CD4-positive, alpha-beta T cell treated with Interleukin-17A for 4 hours (primary cell): ENCODE data around the gene UBE4B.
"Not testable (repeated sequence)": the region's sequence is repeated elsewhere in the genome, so short reads cannot be mapped to it uniquely, and the experiment has no call there.

Experiments
- DNase-seq: peaks from one replicate; pipeline ENCODE4 v3.0.0-alpha.2; 2020; ENCODE audit warnings: mixed read lengths

Gene UBE4B

DNA sequence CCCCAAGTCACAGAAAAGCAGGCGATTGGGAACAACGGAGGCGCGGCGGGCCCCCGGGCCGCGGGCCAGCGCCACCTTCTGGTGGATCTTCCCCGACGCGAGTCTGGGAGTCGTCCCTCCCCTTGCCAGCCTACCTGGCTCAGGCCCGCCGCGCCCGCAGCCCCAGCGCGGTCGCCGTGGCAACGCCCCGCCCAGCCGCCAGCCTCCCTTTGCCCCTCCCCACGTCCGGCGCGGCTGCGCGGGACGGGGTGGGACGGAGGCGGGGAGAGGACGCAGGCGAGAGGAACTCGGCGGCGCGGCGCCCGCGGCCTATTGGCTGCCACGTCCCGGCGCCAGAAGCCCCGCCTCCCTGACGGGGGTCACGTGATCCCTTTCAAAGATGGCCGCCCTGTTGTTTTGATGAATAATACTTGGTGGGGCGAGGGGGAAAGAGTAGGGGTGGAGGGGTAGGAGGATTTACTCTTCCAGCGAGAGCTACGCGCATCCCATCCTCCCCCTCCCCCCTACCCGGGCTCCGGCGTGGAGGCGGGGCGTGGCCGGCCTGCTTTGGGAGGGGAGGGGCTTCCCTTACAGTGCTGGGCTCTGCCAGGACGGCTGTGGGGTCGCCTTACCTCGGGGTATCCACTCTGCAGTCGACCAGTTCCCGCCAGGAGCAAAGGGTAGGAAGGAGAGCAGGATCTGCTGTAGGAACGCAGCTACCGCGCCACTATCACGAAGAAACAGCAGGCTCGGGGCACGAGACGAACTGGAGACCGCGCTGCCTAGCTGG, at the start of gene UBE4B:
Gene UBE4B (plus strand): TSS at position 369 of the 769 bp plus-strand sequence. CDS start 713 bp downstream, outside the sequence.
- peak; percentile 99 for DNase-seq

DNA sequence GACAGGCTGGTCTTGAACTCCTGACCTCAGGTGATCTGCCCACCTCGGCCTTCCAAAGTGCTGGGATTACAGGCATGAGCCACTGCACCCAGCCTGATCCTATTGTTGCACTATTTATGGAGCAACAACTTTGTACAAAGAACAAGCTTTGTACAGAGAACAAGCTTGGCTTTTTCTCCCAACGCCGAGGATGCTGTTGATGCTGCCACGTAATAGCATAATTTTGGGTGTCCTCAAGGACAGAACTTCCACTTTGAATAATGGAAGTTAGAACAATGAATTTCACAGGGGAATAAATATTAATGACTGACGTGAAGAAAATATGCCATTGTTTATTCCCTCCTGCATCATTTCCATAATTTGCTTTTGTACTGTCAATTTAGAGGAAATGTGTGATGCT, 48.5 kb upstream of the UBE4B start:
- no peak for DNase-seq

DNA sequence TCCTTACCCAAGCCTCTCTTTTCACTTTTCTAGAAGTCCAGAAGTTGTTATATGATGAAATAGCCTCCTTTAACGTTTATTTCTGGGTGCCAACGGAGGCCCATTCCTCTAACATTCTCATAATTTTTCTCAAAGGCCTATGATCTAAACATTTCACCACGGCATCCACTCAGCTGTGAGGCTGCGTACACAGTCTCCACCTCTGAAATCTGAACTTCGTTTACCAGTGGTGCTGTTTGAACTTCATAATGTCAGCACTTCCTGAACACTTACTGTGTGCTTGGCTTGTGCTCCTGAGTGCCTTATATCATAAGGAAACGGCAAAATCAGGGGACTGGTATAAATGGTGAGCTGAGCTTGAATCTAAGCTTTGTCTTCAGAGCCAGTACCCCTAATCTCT, 47.8 kb upstream of the UBE4B start:
- DNase-seq, result no peak

DNA sequence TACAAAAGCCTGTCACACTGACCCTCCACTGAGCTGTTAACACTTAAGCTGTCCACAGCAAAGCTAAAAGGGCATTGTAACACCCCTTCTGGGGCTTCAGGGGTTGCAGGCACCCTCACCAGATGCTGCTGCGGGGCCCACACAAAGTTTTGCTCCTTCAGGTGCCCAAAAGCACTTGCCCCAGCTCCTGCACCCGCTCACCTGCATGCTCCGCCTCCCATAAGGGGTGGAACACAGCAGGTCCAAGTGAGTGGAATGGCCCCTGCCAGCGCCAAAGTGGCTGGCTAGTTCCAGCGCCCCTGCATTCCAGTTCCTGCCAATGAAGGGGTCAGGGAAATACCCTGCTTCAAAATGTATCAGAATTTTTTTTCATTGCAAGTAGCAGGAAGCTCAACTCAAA, 43.0 kb upstream of the UBE4B start:
- DNase-seq, result no peak

DNA sequence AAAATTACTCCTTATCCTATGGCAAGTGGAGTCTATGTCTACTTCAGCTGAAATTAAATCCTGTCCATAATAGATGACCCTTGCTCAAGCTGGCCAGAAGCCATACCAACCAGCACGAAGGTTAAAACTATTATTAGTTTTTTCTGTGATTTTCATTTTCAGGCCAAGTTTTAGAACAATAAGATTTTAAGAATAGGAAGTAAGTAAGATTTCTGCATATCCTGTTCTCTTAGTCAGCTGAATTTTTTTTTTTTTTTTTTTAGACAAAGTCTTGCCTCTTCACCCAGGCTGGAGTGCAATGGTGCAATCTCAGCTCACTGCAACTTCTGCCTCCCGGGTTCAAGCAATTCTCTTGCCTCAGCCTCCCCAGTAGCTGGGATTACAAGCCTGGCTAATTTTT, 41.8 kb upstream of the UBE4B start:
- DNase-seq, result no peak

DNA sequence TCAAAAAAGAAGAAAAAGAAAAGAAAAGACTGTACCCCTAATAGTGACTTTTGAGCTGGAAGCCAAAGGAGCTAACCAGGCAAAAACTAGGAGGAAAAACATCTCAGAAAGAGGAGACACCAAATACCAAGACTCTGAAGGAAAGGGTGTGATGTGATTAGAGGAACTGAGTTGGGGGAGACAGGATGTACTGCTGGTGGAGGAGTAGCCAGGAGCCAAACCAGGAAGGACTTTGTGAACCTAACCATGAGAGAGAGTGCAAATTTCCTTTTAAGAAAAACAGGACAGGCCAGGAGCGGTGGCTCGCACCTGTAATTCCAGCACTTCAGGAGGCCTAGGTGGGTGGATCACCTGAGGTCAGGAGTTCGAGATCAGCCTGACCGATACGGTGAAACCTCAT, 39.8 kb upstream of the UBE4B start:
- no peak for DNase-seq

DNA sequence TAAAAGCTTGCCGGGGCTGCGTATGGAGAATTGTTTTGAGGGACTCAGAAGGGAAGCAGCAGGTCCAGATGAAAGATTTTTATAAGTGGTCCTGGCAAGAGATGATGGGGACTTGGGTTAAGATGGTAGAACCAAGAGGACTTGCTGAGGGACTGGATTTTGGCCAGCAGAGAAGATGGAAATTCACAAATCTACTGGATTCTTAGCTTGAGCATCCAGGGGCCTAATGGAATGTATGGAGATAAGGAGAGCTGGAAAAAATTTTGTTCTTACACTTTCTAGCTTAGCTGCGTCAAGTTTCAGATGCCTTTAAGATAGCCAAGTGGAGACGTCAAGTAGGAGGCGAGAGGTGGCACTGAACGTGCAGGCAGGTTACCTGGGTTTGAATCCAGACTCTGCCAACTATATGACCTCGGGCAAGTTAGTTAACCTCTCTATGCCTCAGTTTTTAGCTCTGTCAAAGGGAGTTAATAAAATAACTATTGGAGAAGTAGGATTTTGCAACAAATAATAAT, 39.1 kb upstream of the UBE4B start:
- no peak for DNase-seq

DNA sequence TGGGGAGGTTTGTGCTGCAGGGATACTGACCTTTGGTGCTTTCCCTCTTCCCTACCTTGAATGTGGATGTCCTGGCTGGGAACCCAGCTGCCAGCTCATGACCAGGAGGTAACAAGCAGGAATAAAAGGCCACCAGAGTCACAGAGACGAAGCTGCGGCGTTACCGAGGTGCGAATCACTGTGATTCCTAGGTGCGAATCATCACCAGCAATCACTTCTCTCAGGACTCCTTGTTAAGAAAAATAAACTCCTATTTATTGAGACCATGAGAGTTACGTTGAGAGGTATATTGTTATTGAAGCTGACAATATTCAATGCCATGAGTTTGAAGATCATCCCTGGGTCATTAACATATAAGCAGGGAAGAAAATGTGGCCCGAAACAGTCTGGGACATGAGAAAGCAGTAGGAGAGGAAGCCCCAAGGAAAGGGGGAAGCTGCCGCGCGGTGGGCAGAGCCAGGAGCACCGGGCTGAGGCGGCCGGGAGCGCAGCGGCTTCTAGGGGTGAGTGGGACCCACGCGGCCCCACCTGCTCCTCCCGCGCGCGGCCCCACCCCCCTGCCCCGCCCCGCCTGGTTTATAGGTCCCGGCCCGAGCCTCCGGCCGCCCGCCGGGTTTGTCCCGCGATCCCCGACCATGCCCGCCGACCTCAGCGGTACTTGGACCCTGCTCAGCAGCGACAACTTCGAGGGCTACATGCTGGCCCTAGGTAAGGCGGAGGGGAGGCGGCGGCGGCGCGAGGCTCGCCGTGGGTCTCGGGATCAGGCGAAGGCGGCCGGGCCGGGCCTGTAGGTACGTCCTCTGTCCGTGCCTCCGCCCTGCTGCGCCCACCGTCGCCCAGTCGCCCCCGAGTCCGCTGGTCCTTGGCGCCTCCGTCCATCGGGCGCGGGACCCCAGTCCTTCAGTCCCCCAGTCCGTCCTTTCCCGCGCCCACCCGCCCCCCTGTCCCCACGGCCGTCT, 35.9 kb upstream of the UBE4B start, which contains the start of gene RBP7:
Gene RBP7 (plus strand): TSS at position 605 of the 959 bp plus-strand sequence. CDS start 31 bp downstream, at position 636.
- DNase-seq, result peak; percentile 27

DNA sequence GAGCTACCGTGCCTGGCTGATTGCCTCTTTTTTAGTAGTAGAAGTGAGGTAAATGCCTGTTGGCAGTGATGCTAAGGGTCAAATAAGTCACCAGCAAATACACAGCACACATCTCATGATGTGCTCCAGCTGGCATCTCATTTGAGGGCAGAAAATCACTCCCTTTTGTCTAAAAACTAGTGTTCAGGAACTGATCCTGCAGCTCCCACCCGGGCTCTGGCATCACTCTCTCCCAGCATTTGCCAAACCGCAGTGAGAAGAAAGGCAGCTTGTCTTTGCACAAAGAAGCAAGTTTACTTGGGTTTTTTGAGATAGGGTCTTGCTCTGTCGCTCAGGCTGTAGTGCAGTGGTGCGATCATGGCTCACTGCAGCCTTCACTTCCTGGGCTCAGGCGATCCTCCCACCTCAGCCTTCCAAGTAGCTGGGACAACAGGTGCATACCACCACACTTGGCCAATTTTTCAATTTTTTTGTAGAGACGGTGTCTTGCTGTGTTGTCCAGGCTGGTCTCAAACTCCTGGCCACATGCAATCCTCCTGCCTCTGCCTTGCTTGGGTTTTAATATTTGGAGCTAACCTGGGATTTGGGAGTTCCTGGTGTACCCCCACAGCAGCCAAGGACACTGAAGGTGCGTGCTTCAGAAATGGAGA, 31.6 kb upstream of the UBE4B start:
- DNase-seq, result no peak

DNA sequence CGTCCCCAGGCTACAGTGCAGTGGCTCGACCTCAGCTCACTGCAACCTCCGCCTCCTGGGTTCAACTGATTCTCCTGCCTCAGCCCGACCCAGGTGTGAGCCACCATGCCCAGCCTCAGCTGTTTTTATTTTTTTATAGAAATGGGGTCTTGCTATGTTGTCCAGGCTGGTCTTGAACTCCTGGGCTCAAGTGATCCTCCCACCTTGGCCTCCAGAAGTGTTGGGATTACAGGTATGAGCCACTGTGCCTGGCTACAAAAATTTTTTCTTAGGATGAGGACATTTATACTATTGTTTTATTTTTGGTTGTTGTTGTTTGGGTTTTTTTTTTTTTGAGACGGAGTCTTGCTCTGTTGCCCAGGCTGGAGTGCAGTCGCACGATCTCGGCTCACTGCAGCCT, 27.5 kb upstream of the UBE4B start:
- DNase-seq, result not testable (repeated sequence)

DNA sequence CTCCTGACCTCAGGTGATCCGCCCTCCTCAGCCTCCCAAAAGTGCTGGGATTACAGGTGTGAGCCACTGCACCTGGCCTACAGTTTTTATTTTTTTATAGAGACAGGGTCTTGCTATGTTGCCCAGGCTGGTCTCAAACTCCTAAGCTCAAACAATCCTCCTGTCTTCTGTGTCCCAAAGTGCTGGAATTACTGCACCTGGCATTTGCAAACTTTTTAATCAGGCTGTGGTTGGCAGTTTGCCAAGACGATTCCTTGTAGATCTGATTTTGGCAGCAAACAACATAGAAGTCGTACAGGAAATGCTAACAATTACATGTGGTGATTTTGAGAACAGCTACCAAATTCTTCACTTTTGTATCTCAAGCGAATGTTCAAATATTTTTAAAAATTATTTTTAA, 25.6 kb upstream of the UBE4B start:
- DNase-seq, result no peak

DNA sequence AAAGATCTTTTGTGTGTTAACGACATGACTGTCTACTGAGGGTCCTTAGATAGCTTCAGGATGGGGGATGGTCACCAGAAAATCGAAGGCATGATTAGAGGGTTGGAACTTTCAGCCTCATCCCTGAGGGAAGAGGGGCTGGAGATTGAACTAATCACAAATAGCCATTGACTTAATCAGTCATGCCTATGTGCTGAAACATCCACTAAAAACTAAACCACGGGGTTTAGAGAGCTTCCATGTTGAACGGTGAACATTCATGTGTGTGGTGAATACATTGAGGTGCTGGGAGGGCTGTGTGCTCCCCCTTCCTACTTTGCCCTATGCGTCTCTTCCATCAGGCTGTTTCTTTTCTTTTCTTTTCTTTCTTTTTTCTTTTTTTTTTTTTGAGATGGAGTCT, 18.7 kb upstream of the UBE4B start:
- DNase-seq, result no peak

DNA sequence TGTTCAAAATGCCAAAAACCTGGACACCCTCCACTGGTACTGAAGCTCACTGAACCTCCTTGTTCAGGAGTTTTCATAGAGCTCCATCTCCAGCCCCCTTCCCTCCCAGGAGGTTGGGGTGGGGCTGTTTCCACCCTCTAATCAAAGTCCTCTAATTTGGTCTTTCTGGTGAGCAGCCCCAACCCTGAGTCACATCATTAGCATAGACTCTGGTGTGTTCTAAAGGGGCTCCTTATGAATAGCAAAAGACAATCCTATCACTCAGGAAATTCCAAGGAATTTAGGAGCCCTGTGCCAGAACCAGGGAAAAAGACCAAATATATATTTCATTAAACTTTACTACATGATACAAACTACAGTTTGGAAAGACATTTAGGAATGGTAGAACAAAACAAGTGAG, 13.2 kb upstream of the UBE4B start:
- DNase-seq, result no peak

DNA sequence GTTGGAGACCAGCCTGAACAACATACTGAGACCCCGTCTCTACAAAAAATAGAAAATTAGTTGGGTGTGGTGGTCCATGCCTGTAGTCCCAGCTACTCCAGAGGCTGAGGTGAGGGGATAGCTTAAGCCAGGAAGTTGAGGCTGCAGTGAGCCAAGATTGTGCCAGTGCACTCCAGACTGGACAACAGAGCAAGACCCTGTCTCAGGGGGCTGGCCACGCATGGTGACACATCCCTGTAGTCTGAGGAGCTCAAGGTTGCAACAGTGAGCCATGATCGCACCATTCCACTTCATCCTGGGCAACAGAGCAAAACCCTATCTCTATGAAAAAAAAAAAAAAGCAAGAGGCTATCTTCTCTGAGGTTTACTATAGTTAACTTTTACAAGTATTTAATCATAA, 12.7 kb upstream of the UBE4B start:
- DNase-seq, result no peak

DNA sequence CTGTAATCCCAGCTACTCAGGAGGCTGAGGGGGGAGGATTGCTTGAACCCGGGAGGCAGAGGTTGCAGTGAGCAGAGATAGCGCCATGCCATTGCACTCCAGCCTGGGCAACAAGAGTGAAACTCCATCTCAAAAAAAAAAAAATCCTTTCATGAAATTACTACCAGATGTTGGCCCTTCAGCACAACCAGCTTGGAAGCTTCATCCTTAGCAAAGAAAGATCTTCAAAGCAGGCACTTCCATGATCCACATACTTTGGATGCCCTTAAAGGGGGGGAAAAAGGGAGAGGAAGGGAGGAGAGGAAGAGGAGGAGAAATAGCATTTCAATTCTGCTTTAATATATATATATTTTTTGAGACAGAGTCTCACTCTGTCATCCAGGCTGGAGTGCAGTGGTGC, 12.1 kb upstream of the UBE4B start:
- not testable (repeated sequence) for DNase-seq

DNA sequence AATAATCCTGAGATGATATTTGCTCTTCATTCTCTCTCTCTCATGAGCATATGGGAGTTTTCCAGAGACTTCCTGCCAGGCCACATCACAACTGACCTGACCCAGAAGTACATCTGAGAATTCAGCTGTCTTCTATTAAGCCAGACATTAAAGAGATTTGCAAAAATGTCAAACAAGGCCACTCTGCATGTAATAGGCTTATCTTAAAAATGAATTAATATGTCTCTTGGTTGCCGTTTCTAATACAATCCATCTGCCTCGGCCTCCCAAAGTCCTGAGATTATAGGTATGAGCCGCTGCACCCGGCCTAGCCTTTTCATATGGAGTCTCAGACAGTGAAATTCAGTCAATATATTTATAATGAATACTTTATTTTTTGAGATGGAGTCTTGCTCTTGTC, 10.8 kb upstream of the UBE4B start:
- not testable (repeated sequence) for DNase-seq

DNA sequence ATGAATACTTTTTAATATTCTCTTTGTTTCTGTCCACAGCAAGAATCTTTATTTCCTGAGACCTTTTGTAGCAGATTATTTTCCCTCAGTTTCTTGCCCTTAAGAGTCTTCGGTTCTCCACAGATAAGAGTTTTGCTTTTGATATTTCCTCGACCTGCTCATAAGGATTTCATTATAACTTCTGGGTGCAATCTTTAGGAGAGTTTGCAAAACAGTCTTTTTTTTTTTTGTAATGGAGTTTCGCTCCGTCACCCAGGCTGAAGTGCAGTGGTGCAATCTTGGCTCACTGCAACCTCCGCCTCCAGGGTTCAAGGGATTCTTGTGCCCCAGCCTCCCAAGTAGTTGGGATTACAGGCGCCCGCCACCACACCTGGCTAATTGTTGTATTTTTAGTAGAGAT, 10.1 kb upstream of the UBE4B start:
- no peak for DNase-seq

DNA sequence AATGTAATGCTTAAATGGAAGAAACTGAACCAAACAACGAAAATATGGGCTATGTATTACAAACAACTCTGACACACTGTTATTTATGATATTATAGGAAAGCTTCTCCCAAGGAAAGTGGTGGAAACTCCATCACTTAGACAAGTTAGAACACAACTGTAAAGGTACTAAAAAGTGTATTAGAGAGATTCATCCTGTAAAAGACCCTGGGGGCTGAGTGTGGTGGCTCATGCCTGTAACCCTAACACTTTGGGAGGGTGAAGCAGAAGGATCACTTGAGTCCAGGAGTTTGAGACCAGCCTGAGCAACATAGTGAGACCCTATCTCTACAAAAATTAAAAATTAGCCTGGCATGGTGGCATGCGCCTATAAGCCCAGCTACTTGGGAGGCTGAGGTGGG, 7.4 kb upstream of the UBE4B start:
- no peak for DNase-seq

DNA sequence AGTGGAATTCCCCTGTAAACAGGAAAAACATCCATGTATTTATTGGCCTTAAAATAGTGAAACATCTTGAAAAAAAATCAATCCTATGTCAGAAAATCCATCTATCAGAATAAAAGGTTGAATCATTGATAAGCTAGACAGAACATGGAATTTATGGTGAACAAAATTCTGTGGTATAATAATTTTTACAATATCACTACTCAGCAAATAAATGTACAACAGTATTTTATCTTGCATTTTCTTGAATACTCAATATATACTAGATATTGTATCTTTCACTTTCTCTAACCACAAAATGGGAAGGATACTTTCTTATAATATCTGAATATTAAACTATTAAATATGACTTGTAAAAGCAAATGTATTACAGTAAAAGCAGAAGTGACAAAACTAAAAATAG, 5.7 kb upstream of the UBE4B start:
- no peak for DNase-seq

DNA sequence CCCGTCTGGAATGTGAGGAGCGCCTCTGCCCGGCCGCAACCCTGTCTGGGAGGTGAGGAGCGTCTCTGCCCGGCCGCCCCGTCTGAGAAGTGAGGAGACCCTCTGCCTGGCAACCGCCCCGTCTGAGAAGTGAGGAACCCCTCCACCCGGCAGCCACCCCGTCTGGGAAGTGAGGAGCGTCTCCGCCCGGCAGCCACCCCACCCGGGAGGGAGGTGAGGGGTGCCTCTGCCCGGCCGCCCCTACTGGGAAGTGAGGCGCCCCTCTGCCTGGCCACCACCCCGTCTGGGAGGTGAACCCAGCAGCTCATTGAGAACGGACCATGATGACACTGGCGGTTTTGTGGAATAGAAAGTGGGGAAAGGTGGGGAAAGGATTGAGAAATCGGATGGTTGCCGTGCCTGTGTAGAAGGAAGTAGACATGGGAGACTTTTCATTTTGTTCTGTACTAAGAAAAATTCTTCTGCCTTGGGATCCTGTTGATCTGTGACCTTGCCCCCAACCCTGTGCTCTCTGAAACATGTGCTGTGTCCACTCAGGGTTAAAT, 3.7 kb upstream of the UBE4B start:
- not testable (repeated sequence) for DNase-seq

DNA sequence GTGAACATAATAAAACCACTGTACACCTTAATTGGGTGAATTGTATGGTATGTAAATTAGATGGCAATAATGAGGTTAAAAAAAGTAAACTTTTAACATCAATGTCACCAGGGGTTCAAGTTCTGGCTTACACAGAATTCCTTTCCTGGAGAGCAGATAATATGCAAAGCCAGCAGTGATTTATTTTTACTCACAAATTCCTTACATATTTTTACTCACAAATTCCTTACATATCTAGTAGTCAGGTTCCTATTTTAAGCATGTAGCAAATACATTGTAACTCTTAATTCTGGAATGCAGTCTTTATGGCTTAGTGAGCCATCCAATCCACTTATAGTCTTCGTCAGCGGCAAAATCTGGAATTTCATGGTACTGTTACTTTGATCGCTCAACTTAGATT, 1.3 kb upstream of the UBE4B start:
- no peak for DNase-seq

DNA sequence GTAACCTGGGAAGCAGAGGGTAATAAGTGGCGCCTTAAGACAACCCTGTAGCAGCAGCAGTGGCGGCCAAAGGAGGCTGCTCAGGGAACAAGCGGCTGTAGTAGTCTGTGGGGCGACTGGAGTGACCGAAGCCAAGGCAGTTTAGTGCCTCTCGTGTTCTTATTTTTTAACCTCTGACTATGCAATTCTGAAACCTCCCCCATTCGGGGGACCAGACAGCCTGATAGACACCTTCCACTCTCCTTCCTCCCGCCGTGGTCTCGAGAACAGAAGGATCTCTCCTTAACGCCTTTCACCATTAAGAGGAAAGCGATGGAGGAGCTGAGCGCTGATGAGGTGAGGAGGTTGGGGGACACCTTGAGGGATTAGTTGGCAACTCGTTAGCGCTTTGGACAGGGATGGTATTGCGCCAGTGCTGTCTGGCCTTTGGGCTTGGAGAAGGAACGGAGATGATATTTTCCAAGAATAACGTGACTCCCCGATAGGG, 644 bp downstream of the UBE4B start:
- no peak for DNase-seq

DNA sequence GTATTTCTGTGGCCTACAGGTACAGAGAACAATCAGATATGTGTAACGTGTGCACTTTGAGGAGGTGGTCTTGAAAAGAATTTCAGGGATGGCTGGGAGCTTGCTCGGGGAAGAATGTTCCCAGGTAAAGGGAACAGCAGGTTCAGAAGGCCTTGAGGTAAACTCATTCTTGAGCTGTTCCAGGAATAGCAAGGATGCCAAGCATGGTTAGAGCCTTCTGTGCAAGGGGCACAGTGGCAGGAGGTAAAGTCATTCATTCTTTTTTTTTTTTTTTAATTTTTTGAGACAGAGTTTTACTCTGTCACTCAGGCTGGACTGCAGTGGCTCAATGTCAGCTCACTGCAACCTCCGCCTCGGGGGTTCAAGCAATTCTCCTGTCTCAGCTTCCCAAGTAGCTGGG, 10.0 kb downstream of the UBE4B start:
- DNase-seq, result no peak
